Activated CD4-positive, alpha-beta T cell treated with anti-CD3 and anti-CD28 coated beads for 36 hours (primary cell): ENCODE measurements around the gene SEC16A. TPM values are rescaled to one million over a fixed set of nuclear protein-coding genes. Genes with fewer than 3 reads are reported as not detected.

Experiments used
- ATAC-seq: fragments of 200-7000 bp; cut with Tn5 transposase; one replicate; pipeline ENCODE4 v1.10.0; 2021; ENCODE audit warnings: mild to moderate bottlenecking, moderate library complexity
- CTCF ChIA-PET: fragments of 350-600 bp; sonication (Branson Sonifier 250); formaldehyde crosslinking; loops from one replicate; lab custom pipeline; 2021; ENCODE audit warnings: antibody characterized with exemption; lab: Charles Lee
- POLR2A ChIA-PET: fragments of 350-600 bp; sonication (Branson Sonifier 250); formaldehyde crosslinking; loops from one replicate; lab custom pipeline; 2021; ENCODE audit warnings: antibody characterized with exemption, inconsistent platforms; lab: Charles Lee
- DNase-seq: peaks from one replicate; pipeline ENCODE4 v3.0.0-alpha.2; 2020
- H3K27ac Mint-ChIP-seq: one replicate; pipeline ENCODE4 v1.8.0; 2021; ENCODE audit warnings: mixed read lengths
- H3K27me3 Mint-ChIP-seq: one replicate; pipeline ENCODE4 v1.8.0; 2021; ENCODE audit warnings: mixed read lengths
- H3K36me3 Mint-ChIP-seq: one replicate; pipeline ENCODE4 v1.8.0; 2021; ENCODE audit warnings: low read depth, mixed read lengths
- H3K4me1 Mint-ChIP-seq: one replicate; pipeline ENCODE4 v1.8.0; 2021; ENCODE audit warnings: mixed read lengths
- H3K4me3 Mint-ChIP-seq: one replicate; pipeline ENCODE4 v1.8.0; 2021; ENCODE audit warnings: mild to moderate bottlenecking, moderate library complexity, mixed read lengths
- H3K9me3 Mint-ChIP-seq: one replicate; pipeline ENCODE4 v1.8.0; 2021; ENCODE audit warnings: low read depth, mixed read lengths
- intact Hi-C, 2 experiments: fragments of 100-400 bp; cut with DNase I in 1 of 2; cut with micrococcal nuclease in 1 of 2; formaldehyde crosslinking; loops; one replicate each; pipeline versions ENCODE4 v1.14.2 to v1.15.1; 2022 to 2024; cut with DNase I, micrococcal nuclease
- total RNA-seq, 2 experiments: library from RNA; stranded (reverse); gene quantifications; one replicate each; pipeline ENCODE4 v1.2.3, GENCODE V29; 2021

SEC16A gene
- total RNA-seq, 2 experiments from 2014 or later, result 62.7 TPM

DNA sequence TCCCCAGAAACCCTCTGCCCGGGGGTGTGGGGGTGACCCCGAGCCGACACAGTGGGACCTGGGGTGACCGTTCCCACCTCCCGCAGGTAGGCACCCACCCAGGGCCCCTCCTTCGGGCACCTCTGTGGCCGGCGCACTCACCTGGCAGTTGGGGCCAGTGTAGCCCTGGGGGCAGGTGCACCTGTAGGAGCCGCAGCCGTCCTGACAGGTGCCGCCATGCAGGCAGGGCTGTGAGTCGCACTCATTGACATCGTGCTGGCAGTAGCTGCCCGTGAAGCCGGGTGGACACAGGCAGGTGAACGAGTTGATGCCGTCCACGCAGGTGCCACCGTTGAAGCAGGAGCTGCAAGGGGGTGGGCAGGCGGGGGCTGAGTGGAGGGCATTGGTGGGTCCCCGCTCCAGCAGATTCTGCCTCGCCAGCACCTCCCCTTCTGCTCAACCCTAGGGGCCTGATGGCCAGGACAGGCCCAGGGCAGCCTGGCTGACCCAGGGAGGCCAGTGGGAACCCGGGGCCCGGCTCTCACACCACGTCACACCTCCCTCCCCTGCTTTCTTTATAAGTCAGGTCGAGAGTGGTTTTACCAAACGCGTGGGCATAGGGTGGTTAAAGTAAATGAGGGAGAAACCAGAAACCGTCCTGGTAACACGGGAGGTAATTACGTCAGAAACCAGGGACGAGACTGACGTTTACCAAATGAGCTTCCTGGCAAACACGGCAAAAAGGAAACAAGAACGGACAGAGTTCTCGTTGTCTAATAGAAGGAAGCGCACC lies 26.1 kb upstream of the SEC16A start:
- intact Hi-C loops, result no loop called here
- CTCF ChIA-PET, result interaction anchor here (0.5 kb wide), 1 partner anchor 51 kb away, joined by 3 read pairs; no protein-coding TSS in a partner anchor

DNA sequence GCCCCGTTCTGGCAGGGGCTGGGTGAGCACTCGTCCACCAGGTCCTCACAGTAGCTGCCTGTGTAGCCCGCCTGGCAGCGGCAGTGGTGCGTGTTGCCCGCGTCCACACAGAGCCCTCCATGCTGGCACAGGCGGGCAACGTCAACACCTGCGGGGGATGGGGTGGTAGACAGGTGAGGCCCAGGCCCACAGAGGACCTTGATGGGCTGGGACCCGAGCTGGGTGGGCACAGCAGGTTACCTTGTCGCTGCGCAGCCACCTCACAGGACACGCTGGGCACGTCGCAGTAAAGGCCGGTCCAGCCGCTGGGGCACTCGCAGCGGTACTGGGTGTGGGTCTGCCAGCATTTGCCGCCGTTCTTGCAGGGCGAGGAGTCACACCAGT lies 25.1 kb upstream of the SEC16A start:
- H3K9me3 Mint-ChIP-seq, result no peaks in the 10 kb centered on the region
- H3K4me3 Mint-ChIP-seq, result no peak overlapping the region
- intact Hi-C loops, result no loop called here
- H3K36me3 Mint-ChIP-seq, result peaks cover 25% of the 10 kb centered on the region
- ATAC-seq (no peak), DNase-seq (no peak)
- H3K27ac Mint-ChIP-seq, result no peak overlapping the region
- CTCF ChIA-PET, result interaction anchor here (0.5 kb wide), 1 partner anchor 50 kb away, joined by 3 read pairs; no protein-coding TSS in a partner anchor
- POLR2A ChIA-PET, result no interaction called here
- H3K4me1 Mint-ChIP-seq, result no peaks in the 10 kb centered on the region
- no peaks in the 10 kb centered on the region for H3K27me3 Mint-ChIP-seq

More for the DNA sequence above, 26.1 kb upstream of the SEC16A start:
- POLR2A ChIA-PET, result no interaction called here
- DNase-seq, result peak; percentile 41
- no peak for ATAC-seq
- Mint-ChIP-seq H3K36me3 (peaks cover 28% of the 10 kb centered on the region), H3K27ac (no peak overlapping the region), H3K4me1 (no peaks in the 10 kb centered on the region), H3K4me3 (no peak overlapping the region), H3K9me3 (no peaks in the 10 kb centered on the region), H3K27me3 (no peaks in the 10 kb centered on the region)

DNA sequence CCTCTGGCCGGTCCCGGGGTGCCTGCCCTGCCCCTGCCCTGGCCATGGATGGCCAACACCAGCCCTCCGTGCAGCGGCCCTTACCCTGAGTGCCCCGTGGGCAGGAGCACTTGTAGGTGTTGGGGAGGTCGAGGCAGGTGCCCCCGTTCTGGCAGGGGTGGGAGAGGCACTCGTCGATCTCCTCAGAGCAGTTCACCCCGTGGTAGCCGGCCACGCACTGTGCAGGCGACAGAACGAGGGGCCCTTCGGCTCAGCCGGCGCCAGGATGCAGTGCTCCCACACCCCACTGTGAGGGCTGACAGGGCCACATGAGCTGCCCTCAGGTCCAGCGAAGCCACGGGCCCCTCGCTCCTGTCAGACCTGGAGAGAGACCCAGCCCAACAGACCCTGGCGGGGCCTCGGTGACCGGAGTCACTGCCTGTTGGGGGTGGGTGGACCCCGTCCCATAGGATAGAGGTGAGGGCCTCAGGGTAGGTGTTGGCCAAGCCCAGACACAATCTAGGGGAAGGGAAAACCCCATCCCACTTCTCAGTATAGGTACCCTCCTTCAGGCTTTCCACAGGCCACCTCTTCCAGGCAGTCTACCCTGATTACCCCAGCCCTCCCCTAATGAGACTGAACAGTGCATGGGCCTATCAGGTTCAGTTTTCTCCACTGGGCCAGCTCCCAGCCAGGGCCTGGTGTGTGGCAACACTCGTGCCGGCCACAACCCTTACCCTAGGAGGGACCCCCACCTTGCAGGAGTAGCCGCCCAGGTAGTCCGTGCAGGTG lies 24.6 kb upstream of the SEC16A start:
- ATAC-seq (no peak), DNase-seq (no peak)
- Mint-ChIP-seq H3K9me3 (no peaks in the 10 kb centered on the region), H3K27me3 (no peaks in the 10 kb centered on the region), H3K36me3 (peaks cover 24% of the 10 kb centered on the region), H3K4me1 (no peaks in the 10 kb centered on the region), H3K27ac (no peak overlapping the region), H3K4me3 (no peak overlapping the region)
- intact Hi-C loops, result no loop called here
- POLR2A ChIA-PET, result no interaction called here
- CTCF ChIA-PET, result no interaction called here

DNA sequence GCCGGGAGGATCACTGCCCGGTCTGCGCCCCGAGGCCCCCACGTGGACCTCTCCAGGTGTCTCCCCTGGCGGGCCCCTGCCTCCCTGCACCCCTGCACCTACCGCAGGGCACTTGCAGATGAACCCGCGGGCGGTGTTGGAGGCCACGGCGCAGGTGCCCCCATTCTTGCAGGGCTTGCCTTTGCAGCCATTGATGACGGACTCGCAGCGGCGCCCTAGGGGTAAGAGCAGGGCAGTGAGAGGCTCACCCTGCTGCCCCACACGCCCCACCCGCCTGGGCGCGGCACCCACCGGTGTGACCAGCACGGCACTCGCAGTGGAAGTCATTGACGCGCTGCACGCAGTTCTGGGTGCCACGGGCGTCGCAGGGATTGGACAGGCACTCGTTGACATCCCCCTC lies 23.6 kb upstream of the SEC16A start:
- intact Hi-C loops, result no loop called here
- ATAC-seq (no peak), DNase-seq (no peak)
- Mint-ChIP-seq H3K36me3 (peaks cover 21% of the 10 kb centered on the region), H3K27me3 (no peaks in the 10 kb centered on the region), H3K4me3 (no peak overlapping the region), H3K27ac (no peak overlapping the region), H3K4me1 (no peaks in the 10 kb centered on the region), H3K9me3 (no peaks in the 10 kb centered on the region)
- ChIA-PET CTCF (no interaction called here), POLR2A (no interaction called here)

DNA sequence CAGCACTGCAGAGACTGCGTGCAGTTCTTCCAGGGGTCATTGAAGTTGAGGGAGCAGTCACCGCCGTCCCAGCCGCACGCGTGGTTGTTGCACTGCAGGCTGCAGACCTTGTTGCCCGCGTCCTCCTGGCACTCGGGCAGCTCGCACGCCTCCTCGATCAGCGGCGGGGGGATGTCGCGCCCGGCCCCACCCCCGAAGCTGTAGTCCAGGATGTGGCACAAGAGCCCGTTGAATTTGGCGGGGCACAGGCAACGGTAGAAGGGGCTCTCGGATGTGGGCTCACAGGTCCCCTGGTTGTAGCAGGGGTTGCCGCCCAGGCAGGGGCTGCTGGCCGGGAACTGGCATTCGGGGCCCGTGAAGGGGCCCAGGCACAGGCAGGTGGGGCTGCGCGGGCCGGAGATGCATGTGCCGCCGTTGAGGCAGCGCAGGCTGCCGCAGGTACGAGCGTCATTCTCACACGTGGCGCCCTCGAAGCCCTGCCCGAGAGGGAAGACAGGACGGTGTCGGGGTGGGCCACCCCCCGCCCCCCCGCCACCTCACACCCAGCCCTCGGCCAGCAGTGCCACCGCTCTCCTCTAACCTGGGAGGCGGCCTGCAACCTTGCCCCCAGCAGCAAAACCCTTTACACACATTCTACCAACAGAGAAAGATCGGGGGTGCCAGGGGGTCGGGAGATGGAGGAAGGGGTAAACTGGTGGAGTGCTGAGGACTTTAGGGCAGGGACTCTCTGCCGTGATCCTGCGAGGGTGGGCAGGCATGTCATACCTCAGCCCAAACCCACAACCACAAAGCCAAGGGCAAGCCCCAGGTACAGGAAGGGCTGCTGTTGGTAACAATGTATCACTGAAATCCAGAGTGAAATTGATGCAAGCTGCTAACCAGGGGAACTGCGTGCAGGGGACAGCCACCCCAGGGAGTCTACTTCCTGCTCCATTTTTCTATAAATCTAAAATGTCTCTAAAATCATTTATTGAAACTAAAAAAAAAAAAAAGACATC lies 22.9 kb upstream of the SEC16A start:
- Mint-ChIP-seq H3K27me3 (no peaks in the 10 kb centered on the region), H3K9me3 (no peaks in the 10 kb centered on the region), H3K4me1 (no peaks in the 10 kb centered on the region), H3K4me3 (no peak overlapping the region), H3K36me3 (peaks cover 20% of the 10 kb centered on the region), H3K27ac (no peak overlapping the region)
- CTCF ChIA-PET, result no interaction called here
- ATAC-seq (no peak), DNase-seq (no peak)
- intact Hi-C loops, result no loop called here
- POLR2A ChIA-PET, result no interaction called here

DNA sequence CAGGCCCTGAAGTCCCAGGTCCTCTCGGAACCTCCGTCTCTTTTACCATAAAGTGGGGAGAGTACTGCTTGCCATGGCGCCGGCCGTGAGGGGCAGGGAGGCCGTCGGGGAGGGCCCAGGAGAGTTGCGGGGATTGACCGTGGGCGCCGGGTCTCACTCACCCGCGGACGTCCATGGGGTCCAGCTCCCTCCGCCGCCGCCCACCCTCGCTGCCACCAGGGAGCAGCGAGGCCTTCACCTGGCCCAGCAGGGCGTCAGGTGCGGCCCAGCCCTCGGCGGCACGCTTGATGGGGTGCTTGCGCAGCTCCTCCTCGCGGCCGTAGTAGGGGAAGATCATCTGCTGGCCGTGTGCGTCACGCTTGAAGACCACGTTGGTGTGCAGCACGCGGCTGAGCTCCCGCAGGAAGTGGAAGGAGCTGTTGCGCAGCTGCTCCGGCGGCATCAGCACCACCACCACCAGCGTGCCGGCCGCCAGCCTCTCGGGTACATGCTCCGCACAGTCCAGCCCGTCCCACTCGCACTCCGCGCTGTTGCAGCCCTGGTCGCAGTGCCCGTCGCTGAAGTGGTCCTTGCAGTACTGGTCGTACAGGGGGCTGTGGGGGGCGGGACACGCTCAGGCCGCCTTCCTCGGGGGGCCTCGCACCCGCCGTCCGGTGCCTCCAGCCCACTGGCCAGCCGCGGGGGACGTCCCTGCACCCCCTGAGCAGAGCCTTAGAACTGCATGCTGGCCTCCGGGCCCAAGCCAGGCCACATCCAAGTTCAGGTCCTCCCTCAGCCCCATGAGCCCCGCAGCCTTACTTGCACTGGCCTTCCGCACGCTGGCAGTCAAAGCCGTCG lies 21.9 kb upstream of the SEC16A start:
- H3K4me3 Mint-ChIP-seq, result no peak overlapping the region
- no peaks in the 10 kb centered on the region for H3K27me3 Mint-ChIP-seq
- ChIA-PET CTCF (no interaction called here), POLR2A (no interaction called here)
- intact Hi-C loops, result no loop called here
- DNase-seq (no peak), ATAC-seq (no peak)
- H3K4me1 Mint-ChIP-seq, result no peaks in the 10 kb centered on the region
- peaks cover 26% of the 10 kb centered on the region for H3K36me3 Mint-ChIP-seq
- no peaks in the 10 kb centered on the region for H3K9me3 Mint-ChIP-seq
- no peak overlapping the region for H3K27ac Mint-ChIP-seq

DNA sequence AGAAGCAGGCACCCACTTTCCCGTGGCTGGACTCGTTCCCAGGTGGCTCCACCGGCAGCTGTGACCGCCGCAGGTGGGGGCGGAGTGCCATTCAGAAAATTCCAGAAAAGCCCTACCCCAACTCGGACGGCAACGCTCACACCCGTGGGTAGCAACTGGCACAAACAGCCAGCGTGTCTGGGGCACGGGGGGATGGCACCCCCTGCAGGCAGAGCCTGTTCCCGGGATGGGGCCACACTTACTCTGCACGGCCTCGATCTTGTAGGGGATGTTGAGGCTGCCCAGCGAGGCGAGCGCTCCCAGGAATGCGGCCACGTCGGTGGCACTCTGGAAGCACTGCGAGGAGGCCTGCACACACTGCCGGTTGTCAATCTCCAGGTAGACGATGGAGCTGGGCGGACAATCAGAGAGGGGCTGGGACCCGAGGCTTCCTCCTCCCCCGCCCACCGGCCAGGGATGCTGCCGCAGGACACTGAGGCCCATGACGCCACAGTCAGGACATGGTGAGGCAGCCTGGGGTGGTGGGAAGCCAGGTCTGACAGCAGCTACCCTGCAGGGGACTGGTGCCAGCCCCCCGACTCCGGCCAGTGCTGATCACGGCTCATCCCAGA lies 20.2 kb upstream of the SEC16A start:
- H3K4me1 Mint-ChIP-seq, result no peaks in the 10 kb centered on the region
- no peak for ATAC-seq
- intact Hi-C loops, result no loop called here
- H3K9me3 Mint-ChIP-seq, result no peaks in the 10 kb centered on the region
- CTCF ChIA-PET, result no interaction called here
- no peak overlapping the region for H3K27ac Mint-ChIP-seq
- H3K27me3 Mint-ChIP-seq, result no peaks in the 10 kb centered on the region
- POLR2A ChIA-PET, result no interaction called here
- no peak overlapping the region for H3K4me3 Mint-ChIP-seq
- peaks cover 28% of the 10 kb centered on the region for H3K36me3 Mint-ChIP-seq
- no peak for DNase-seq

DNA sequence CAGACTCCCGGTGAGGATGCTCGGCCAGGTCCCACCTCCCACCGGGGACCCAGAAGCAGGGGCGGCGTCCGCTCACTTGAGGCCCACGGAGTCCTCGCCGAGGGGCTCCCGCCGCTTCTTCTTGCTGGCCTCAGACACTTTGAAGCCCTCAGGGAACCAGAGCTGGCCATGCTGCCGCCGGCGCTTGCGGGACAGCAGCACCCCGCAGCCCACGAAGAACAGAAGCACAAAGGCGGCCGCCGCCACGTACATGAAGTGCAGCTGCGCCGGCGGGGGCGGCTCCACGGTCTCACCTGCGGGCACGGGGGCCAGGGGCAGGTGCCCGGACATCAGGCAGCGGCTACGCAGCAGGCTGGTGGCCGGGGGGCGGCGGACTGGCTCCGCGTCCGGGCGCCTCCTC lies 19.4 kb upstream of the SEC16A start:
- no peaks in the 10 kb centered on the region for H3K9me3 Mint-ChIP-seq
- POLR2A ChIA-PET, result no interaction called here

DNA sequence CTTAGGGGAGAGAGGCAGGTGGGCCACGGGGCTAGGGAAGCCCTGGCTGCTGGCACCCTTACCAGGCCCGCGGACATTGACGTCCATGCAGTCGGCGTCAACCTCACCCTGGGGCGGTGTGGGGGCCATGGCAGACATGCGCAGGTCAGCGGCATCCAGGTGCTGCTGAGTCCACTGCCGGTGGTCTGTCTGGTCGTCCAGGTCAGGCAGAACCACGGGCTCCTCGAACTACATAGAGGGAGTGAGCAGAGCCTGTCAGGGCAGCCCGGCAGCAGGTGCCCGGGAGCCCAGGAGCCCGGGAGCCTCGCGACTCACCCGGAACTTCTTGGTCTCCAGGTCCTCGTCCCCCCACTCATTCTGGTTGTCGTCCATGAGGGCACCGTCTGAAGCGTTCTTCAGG lies 18.8 kb upstream of the SEC16A start:
- intact Hi-C loops, result no loop called here
- CTCF ChIA-PET, result no interaction called here
- no peaks in the 10 kb centered on the region for H3K4me1 Mint-ChIP-seq
- no peaks in the 10 kb centered on the region for H3K27me3 Mint-ChIP-seq
- ATAC-seq (no peak), DNase-seq (no peak)
- H3K4me3 Mint-ChIP-seq, result no peak overlapping the region
- no peak overlapping the region for H3K27ac Mint-ChIP-seq
- POLR2A ChIA-PET, result no interaction called here
- H3K36me3 Mint-ChIP-seq, result peaks cover 31% of the 10 kb centered on the region
- H3K9me3 Mint-ChIP-seq, result no peaks in the 10 kb centered on the region

More for the DNA sequence above, 19.4 kb upstream of the SEC16A start:
- intact Hi-C loops, result no loop called here
- H3K27me3 Mint-ChIP-seq, result no peaks in the 10 kb centered on the region
- CTCF ChIA-PET, result no interaction called here
- ATAC-seq, result no peak
- H3K4me1 Mint-ChIP-seq, result no peaks in the 10 kb centered on the region
- H3K4me3 Mint-ChIP-seq, result no peak overlapping the region
- H3K27ac Mint-ChIP-seq, result no peak overlapping the region
- no peak for DNase-seq
- H3K36me3 Mint-ChIP-seq, result peaks cover 31% of the 10 kb centered on the region
